Nucleus accumbens (tissue), 56 donors: ENCODE results near the gene ARL17B.
"Not testable (repeated sequence)": the region's sequence is repeated elsewhere in the genome, so short reads cannot be mapped to it uniquely, and the experiment has no call there.

Experiments
- DNase-seq, 56 donors: peaks; one replicate each; lab custom pipeline; 2025; lab: John Stamatoyannopoulos, UW

ARL17B gene

GRCh38 chr17:46361755-46362154, at the start of gene ARL17B:
Gene ARL17B (minus strand): TSS chr17:46361766. CDS start chr17:46358397, 3,369 bp downstream.
- DNase-seq: not testable (repeated sequence)

DNA sequence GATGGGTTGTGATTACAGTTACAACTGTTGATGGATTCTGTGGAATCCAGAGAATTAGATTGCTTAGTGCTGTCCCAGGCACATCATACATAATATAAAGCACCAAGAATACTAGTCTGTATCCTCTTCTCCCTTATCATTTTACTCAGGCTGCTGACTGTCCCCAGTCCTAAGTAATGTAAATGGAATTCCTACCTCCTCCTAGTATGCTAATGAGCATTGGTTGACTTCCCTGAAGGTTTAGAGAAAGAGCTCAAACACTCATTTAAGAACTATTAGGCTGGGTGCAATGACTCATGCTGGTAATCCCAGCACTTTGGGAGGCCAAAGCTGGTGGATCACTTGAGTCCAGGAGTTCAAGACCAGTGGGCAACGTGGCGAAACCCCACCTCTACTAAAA, 48.3 kb upstream of the ARL17B start:
- DNase-seq: not testable (repeated sequence)

- not testable (repeated sequence) for DNase-seq
These were observed 45.6 kb upstream of the ARL17B start for GRCh38 chr17:46407155-46407554.

DNA sequence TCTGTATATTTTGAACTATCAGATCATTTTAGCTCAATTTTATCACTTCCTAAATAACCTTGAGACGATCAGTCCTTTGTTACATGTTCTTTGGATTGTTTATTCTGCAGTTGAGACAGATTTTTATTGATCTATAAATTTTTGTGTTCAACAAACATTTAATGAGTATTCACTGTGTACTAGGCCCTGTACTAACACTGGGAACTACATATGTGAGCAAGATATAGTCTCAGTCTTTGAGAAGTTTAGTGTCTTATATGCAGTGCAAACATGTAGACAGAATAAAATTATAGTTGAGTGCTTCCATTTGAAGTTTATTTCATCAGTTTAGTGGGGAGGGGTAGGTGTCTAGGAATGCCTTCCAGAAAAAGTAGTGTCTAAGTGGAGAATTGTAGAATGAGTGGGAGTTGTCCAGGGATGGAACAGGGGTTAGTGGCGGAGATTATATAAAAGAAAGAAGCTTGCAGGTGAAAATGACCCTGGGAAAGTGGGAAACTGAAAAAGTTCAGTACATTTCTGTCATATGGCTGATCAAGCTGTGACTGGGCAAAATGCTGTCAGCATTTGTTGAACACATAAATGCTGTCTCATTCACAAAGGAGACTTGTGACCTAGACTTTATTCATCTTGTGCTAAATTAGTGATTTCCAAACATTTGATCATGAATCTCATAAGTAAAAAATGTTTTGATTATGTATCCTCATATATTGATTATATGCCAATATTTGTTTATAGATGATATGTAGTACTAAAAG, 39.6 kb upstream of the ARL17B start:
- DNase-seq: not testable (repeated sequence)

DNA sequence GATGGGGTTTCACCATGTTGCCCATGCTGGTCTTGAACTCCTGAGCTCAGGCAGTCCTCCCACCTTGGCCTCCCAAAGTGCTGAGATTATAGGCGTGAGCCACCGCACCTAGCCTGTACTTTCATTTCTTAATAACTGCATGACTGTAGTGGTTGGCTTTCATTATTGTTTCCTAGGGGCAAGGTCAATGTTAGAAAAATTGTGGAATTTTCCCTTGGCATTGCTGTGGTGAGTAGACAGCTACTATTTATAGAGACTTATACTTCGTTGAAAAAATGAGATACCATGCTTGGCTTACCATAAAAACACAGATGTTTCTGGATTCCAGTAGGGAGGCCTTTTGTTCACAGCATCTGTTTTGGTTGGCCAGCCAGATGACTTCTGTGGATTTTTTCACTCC, 39.0 kb upstream of the ARL17B start:
- not testable (repeated sequence) for DNase-seq

GRCh38 chr17:46399993-46400392, 38.4 kb upstream of the ARL17B start:
- not testable (repeated sequence) for DNase-seq

DNA sequence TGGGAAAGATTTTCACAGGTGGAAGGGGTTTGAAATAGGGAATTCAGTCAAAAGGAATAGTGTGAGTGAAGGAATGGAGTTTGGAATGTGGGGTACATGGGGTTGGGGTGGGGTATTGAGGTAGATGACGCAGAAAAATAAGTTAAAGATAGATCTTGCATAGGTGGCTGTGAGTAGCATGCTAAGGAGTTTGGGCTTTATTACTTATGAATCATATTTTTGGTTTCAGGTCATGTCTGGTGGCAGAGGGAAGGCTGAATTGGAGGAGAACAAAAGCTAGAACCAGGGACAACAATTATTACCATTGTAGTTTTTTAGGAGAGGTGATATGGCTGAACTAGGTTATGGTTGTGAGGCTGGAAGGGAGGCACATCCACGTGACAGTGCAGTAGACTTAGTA, 34.7 kb upstream of the ARL17B start:
- DNase-seq: not testable (repeated sequence)

DNA sequence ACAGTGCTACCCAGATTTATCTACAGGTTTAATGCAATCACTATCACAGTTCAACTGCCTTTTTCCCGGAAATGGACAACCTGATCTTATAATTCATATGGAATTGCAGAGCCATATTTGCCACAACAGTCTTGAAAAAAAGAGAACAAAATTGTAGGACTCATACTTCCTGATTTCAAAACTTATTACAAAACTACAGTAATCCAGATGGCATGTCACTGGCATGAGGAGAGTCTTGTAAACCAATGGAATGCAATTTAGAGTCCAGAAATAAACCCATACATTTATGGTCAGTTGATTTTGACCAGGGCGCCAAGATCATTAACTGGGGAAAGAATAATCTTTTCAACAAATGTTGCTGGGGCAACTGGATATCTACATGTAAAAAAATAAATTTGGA, 32.1 kb upstream of the ARL17B start:
- not testable (repeated sequence) for DNase-seq

GRCh38 chr17:46385491-46385890, 23.9 kb upstream of the ARL17B start:
- DNase-seq: not testable (repeated sequence)

GRCh38 chr17:46383118-46383517, 21.6 kb upstream of the ARL17B start:
- DNase-seq: not testable (repeated sequence)

DNA sequence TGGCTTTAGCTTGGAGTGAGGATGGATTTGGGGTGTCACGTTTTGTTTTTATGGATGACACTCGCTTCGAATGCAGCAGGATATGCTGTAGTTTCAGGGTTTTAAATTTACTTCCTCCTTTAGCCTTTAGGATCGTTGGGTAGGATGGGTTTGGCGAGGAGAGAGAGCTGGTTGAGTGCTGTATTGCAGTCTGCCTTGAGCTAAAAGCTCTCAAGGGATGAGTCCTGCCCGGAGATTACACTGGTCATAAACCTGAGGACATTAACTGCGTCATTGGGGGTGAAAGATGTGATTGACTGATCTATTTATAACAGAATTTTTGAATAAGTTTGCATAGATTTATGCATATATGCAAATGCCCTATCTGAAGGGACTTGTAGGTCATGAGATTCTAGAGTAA, 11.9 kb upstream of the ARL17B start:
- not testable (repeated sequence) for DNase-seq

DNA sequence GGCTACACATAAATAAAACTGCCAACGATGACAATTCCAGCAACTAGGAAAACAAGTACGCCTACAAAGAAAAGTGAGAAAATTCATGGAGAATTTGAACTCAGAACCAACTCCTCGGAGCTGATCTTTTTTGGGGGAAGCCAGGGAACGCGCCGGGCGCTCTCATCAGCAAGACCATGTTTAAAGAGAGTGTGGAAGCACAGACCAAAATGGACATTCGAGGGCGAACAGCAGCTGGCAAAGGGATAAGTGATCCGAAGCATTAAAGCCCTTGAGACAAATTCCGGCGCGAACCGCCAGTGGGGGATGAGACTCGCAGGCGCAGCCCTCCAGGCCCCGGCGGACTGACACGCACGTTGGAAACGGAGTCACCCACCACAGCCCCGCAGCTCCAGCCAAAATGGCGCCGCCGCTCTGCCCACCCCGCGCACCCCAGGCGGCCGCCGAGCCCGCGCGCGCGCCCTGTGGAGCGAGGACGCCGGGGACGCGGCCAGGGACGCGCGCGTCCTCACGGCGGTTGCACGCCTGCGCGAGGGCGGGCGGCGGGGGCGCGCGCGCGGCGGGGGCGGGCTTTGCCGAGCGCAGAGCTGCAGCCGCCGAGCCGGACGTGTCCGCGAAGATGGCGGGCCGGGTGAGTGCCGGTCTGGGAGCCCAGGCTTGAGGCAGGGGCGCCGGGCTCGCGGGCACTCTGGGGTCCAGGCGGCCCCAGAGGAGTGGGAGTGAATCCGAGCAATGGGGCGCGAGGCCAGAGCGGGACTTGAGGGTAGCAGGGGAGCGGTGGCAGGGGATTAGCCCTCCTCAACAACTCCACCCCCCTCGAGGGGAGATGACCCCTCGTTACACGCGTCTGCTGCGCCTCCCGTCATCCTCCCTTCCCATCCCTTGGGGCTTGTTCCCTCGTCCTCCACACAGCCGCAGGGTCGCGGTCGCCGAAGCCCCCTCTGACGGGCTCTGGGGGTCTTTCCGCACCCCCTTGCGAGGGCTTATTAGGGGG, 11.0 kb upstream of the ARL17B start:
- DNase-seq: not testable (repeated sequence)

- DNase-seq: not testable (repeated sequence)
These were observed 6.0 kb upstream of the ARL17B start for GRCh38 chr17:46367520-46367919.

DNA sequence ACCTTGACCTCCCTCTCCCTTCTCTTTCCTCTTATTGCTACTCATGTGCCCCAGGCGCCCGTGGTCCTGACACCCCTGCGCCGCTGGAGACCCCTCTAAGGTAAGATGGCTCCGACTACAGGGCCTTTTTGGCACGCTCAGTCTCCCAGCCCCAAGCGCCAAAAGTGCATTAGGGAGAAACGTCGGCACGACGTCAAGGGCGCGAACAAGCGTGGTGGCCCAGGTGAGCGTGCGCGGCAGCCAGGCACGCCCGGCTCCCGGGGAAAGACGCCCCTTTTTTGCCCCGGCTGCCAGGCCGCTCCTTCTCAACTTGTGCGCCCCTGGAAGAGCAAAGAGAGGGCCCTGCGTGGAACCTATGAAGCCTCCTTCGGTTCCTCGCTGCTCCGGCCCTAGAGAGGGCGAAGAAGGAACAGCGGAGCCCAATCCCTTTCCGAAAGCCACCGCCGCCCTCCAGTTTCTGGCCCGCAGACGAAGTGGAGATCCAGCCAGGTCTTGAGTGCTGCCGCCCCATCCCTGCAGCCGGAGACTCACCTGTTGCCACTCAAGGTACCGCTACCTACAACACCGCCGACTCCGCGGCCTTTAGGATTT, 326 bp downstream of the ARL17B start:
- not testable (repeated sequence) for DNase-seq

GRCh38 chr17:46353856-46354255, 7.7 kb downstream of the ARL17B start:
- not testable (repeated sequence) for DNase-seq

DNA sequence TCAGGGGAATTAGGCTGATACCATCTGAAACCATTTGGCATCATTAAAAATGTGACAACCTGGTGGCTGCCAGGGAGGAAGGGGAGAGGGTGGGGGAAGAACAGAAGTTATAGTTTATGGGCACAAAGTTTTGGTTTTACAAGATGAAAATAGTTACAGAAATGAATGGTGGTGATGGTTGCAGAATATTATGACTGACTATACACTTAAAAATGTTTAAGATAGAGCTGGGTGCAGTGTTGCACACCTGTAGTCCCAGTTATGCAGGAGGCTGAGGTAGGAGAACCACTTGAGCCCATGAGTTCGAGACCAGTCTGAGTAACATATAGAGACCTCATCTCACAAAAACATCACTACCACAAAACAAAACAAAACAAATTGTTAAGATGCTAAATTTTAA, 12.5 kb downstream of the ARL17B start:
- not testable (repeated sequence) for DNase-seq

GRCh38 chr17:46348345-46348744, 13.2 kb downstream of the ARL17B start:
- DNase-seq: not testable (repeated sequence)

GRCh38 chr17:46342131-46342530, 19.4 kb downstream of the ARL17B start:
- not testable (repeated sequence) for DNase-seq

GRCh38 chr17:46341220-46341619, 20.3 kb downstream of the ARL17B start:
- not testable (repeated sequence) for DNase-seq

DNA sequence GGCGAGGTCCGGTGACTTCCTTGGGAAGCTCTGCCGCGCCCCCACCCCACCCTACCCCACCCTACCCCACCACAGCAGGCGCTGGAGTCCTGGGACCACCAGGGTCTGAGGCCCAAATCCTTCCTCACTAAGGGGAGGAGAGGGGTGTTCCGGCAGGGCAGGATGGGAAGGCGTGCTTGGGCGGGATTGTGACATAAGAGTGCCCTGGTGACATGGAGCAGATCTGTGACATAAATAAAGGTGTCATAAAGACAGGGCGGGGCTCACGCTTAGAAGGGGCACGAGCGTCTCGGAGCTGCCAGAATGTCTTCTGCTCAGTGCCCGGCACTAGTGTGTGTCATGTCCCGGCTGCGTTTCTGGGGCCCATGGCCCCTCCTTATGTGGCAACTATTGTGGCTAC, 66.7 kb downstream of the ARL17B start, which contains the start of gene LRRC37A:
Gene LRRC37A, plus strand, starts transcription at position 301 of the 400 bp plus-strand sequence. Its CDS starts 3 bp downstream, at position 304.
- DNase-seq: not testable (repeated sequence)

- not testable (repeated sequence) for DNase-seq
These were observed 69.9 kb downstream of the ARL17B start for GRCh38 chr17:46291618-46292017.
